Embryonic facial prominence (tissue), 1 donor: ENCODE results near the gene CTNNB1.

ENCODE experiments used
- DNase-seq: peaks from one replicate; pipeline ENCODE4 v3.0.0-alpha.2; 2016; ENCODE audit errors: extremely low spot score

CTNNB1 gene

GRCh38 chr3:41219424-41219823 lies 20.1 kb downstream of the CTNNB1 start:
- no peak for DNase-seq

DNA sequence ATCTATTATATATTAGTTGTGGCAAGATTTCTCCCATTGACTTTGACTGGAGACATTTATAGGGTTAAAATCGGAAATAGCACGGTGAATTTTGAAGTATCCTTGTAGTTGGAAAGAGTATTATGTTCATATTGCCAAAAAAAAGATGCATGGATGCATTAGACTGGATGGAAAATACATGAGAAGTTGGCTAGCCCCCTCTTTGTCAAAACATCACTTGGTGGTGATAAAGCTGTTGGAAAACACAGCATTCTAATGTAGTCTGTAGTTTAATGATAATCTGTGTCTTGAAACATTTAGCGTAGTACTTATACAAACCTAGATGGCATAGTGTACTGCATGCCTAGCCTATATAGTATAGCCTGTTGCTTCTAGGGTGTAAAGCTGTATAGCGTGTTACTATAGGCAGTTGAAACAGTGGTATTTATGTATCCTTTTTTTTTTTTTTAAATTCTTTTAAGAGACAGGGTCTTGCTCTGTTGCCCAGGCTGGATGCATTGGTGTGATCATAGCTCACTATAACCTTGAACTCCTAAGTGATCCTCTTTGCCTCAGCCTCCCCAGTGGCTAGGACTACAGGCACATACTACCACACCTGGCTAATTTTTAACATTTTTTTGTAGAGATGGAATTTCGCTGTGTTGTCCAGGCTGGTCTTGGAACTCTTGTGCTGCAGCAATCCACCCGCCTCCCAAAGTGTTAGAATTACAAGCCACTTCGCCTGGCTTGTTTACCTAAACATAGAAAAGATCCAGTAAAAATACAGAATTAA lies 21.8 kb downstream of the CTNNB1 start:
- DNase-seq = no peak

DNA sequence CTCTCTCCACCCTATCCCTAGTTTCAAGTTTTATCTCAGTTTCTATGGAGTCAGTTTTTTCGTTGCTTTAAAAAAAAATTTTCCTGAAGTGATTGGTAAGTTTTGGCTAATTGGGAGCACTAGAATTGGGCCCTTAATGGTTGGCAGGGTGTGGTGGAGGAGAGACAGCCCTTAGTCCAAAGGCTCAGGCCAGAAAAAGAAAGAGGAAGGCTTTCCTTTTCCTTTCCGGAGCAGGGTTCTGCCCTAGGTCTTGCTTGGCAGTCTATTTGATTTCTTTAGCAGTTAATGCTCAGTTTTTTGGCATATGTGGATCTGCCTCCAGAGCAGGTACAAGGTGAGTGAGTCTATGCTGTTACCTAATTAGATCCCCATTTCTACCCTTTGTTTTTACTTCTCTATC lies 22.7 kb downstream of the CTNNB1 start:
- DNase-seq = no peak

DNA sequence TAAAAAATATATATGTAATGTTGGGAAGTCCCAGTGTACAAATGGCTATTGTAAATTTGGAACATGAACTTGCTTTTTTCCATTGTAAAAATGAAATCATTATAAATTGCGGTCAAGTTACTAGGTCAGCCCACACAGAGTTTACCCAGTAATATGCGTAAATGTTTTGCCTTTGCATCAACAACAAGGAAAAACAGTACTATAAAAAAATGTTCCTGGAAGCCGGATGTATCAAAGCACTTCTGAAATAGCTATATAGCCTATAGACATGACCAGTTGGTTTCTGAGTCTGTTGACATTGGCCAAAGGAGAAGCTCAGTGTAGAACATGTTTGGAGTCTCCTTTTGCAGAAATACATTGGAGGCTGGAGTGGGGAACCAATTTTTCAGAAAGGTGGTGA lies 23.2 kb downstream of the CTNNB1 start:
- no peak for DNase-seq

DNA sequence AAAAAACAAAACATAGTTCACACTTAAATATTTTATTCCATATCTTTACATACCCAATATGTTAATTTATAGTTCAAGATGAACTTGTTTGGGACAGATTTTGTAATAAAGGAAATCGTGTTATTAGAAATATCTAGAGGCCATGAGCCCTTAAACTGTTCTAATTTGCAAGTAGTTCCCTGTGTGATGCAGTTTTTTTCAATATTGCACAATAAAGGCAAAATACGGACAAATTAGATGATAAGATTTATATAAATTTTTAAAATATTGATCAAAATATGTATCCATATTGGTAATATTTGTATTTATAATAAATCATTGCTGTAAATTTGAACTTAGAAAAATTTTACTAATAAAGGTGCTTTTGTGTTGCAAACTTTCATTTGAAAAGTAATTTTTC lies 23.8 kb downstream of the CTNNB1 start:
- no peak for DNase-seq

DNA sequence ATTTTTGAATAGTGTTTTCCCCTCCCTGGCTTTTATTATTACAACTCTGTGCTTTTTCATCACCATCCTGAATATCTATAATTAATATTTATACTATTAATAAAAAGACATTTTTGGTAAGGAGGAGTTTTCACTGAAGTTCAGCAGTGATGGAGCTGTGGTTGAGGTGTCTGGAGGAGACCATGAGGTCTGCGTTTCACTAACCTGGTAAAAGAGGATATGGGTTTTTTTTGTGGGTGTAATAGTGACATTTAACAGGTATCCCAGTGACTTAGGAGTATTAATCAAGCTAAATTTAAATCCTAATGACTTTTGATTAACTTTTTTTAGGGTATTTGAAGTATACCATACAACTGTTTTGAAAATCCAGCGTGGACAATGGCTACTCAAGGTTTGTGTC lies 24.4 kb downstream of the CTNNB1 start:
- no peak for DNase-seq

DNA sequence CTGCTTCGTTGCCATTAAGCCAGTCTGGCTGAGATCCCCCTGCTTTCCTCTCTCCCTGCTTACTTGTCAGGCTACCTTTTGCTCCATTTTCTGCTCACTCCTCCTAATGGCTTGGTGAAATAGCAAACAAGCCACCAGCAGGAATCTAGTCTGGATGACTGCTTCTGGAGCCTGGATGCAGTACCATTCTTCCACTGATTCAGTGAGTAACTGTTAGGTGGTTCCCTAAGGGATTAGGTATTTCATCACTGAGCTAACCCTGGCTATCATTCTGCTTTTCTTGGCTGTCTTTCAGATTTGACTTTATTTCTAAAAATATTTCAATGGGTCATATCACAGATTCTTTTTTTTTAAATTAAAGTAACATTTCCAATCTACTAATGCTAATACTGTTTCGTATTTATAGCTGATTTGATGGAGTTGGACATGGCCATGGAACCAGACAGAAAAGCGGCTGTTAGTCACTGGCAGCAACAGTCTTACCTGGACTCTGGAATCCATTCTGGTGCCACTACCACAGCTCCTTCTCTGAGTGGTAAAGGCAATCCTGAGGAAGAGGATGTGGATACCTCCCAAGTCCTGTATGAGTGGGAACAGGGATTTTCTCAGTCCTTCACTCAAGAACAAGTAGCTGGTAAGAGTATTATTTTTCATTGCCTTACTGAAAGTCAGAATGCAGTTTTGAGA lies 25.0 kb downstream of the CTNNB1 start:
- DNase-seq = no peak

GRCh38 chr3:41234823-41235721 lies 35.8 kb downstream of the CTNNB1 start:
- DNase-seq = no peak

DNA sequence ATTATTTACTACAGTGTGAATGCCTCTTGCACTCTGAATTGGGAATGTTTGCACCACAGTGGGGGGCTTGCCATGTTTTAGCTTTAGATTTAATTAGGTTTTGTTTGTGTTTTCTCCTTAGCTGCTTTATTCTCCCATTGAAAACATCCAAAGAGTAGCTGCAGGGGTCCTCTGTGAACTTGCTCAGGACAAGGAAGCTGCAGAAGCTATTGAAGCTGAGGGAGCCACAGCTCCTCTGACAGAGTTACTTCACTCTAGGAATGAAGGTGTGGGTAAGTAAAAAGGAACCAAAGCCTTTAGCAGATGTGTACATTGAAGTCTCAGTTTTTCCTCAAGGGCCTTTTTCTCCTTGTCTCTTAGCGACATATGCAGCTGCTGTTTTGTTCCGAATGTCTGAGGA lies 36.9 kb downstream of the CTNNB1 start:
- no peak for DNase-seq

DNA sequence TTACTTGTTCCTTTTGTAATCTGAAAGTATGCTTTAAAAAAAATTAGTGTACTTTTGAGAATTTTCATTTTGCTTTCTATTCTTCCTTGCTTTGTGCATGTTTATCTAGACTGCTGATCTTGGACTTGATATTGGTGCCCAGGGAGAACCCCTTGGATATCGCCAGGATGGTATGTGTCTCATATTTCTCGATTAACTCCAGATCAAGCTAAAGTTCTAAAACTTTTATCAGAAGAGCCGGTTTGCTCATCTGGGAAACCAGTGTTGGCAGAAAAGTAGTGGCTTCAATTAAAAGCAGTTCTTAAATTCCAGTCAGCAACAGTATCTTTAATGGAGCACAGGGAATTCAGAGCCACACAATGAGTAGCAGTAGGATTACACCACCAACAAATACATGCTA lies 38.6 kb downstream of the CTNNB1 start:
- DNase-seq = no peak

DNA sequence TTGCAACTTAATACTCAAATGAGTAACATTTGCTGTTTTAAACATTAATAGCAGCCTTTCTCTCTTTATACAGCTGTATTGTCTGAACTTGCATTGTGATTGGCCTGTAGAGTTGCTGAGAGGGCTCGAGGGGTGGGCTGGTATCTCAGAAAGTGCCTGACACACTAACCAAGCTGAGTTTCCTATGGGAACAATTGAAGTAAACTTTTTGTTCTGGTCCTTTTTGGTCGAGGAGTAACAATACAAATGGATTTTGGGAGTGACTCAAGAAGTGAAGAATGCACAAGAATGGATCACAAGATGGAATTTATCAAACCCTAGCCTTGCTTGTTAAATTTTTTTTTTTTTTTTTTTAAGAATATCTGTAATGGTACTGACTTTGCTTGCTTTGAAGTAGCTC lies 40.3 kb downstream of the CTNNB1 start:
- no peak for DNase-seq

GRCh38 chr3:41241161-41241560 lies 41.9 kb downstream of the CTNNB1 start:
- DNase-seq = no peak

DNA sequence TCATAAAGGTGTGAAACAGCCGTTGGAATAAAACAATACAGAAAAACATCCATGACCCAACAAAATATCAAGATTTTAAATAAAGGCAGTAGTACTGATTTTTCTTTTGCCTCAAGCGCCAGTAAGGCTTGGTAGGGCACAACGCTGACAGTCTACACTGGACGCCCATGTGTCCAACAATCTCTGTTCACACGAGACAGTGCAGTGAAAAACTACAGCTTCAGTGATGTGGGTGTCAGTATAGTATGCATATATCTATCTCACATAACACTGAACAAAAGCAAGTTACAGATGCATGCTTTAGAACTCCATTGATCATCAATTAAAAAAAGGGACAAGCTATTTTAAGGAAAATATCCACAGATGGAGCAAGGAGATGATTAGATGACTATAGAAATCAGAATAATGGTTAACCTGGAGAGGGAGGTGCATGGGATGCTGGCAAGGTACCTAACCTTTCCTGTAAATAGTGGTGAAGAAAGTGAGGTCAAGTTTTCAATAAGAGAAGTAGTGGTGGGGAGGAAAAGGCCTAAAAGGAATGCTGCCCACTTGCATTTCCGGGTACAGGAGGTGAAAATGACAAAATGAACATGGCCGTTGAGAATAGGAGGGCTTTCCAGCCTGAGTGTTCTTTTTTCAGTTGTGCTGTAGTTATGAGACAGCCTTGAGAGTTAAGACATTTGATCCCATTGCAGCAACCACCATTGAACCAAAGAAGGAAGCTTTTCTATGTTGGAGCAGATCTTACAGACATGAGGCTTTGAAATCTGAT lies 42.7 kb downstream of the CTNNB1 start:
- DNase-seq = no peak

GRCh38 chr3:41243183-41243582 lies 43.9 kb downstream of the CTNNB1 start:
- no peak for DNase-seq

DNA sequence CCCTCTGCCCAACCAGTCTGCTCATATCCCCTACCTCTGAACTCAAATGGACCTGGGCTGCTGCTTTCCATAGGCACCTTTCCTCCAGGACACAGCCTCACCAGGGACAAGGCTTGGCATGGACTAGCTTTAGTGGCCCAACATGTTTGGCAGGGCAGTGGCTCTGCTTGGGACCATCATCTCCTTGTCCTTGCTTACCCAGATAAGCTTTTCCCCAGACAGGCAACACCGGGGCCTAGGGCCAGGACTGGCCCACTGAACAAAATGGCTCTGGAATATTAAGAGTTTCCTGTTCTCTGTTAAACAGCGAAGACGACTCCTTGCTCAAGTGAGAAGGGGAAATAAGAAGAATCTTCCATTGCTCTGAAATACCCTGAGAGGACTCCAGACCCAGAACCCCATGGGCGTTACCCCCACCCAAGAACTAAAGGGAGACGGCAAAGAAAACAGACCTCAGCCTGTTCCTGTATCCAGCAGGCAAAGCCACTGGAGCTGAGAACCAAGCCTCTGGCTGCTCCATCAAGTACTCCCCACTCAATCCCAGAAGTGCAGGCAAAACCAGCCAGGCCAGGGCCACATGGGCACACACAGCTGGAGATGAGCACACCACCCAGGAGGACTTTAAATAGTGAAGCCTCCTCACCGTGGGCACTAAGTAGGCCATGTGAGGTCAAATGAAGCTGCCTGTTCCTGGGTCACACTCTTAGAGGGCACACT lies 45.5 kb downstream of the CTNNB1 start:
- no peak for DNase-seq

- no peak for DNase-seq
Observed at GRCh38 chr3:41247055-41248004, 48.0 kb downstream of the CTNNB1 start.

DNA sequence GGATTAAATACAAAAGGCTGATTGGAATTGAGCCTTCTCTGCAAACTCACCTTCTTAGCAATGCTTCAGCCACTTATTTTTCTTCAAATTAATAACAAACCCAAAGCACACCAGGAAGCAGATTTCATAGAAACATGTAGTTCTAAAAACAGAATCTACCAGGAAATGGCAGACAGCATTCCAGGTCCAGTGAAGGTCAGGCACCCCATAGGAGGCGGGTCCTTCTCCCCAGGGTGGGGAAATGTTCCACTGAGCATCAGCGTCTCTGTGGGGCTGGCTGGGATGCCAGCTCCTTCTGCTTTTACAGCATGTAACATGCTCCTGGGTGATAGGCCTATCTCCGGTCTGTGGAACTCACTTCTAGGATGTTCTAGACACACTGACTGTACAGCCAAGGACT lies 49.2 kb downstream of the CTNNB1 start:
- DNase-seq = no peak

DNA sequence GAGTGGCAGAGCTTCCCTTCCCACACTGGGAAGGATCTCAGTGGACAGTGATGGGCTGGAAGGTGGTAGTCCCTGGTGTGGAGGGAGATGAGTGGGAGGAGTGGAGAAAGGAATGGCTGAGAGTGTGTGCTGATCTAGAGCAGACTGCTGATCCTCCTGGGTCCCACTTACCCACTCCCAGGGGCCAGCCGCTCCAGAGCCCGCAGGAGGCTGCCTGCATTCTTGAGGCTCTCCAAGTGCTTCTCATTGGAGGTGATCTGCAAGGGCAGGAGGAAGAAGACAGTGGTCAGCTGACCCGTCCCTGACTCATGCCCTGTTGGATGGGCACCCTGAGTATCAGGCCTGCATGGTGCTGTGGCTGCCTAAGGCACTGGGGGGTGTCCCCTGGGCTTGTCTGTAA lies 50.0 kb downstream of the CTNNB1 start:
- no peak for DNase-seq

DNA sequence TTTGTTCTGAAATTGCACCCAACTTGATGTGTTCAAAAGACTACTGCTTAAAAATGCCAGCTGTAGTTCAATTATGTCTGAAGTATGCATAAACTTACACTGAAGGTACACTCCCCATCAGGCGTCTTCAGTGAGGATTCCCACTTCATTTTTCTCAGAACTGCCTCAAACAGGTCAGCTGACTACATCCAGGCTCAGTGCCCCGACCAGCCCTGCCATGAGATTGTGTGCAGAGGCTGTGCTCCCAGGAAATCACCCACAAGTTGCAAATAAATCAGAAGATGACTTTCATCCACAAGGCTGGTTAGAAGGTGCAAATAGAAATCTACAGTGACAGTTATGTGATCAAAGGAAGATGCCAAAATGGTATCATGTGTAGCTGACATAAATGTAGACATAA lies 51.5 kb downstream of the CTNNB1 start:
- DNase-seq = no peak

GRCh38 chr3:41251593-41251992 lies 52.3 kb downstream of the CTNNB1 start:
- DNase-seq = no peak
